Keratinocyte (primary cell): Measurements from ENCODE around the gene MERTK.

ENCODE experiments used
- CTCF ChIP-seq, 3 experiments: IDR thresholded peaks in 1 of 3; conservative IDR thresholded peaks in 1 of 3; optimal IDR thresholded peaks in 1 of 3; 2 replicates in 2 of 3; 3 replicates in 1 of 3; pipeline versions ENCODE3 to v1.5.1; 2011; ENCODE audit warnings: low read length in 3 of 3, mild to moderate bottlenecking in 3 of 3, moderate library complexity in 2 of 3, control low read depth in 1 of 3, inconsistent platforms in 1 of 3; ENCODE audit not compliant: insufficient read depth in 2 of 3; ENCODE audit errors: extremely low read depth in 1 of 3
- EZH2 ChIP-seq: IDR thresholded peaks from one replicate; pipeline ENCODE4 v1.6.1; 2012; ENCODE audit warnings: inconsistent platforms, mild to moderate bottlenecking, low read length, moderate library complexity

GRCh38 chr2:112003576-112004252, 105.3 kb downstream of the MERTK start:
- TF ChIP-seq CTCF (optimal IDR thresholded peaks at IDR 0.05 in 1 of 3, IDR thresholded peaks at IDR 0.05 in 1 of 3, conservative IDR thresholded peaks at IDR 0.05 in 1 of 3; ENCODE audit: extremely low read depth in 1 of 3, insufficient read depth in 2 of 3, low read length in 3 of 3) (no peak), EZH2 (no peak)
